HG03196 (cell line): ENCODE results near the gene FGF21.
"Not testable (repeated sequence)": the region's sequence is repeated elsewhere in the genome, so short reads cannot be mapped to it uniquely, and the experiment has no call there.

Source experiments
- ATAC-seq: cut with Tn5 transposase; IDR thresholded peaks from one replicate; pipeline ENCODE4 v1.9.1; 2021; ENCODE audit not compliant: unreplicated experiment

FGF21 gene

DNA sequence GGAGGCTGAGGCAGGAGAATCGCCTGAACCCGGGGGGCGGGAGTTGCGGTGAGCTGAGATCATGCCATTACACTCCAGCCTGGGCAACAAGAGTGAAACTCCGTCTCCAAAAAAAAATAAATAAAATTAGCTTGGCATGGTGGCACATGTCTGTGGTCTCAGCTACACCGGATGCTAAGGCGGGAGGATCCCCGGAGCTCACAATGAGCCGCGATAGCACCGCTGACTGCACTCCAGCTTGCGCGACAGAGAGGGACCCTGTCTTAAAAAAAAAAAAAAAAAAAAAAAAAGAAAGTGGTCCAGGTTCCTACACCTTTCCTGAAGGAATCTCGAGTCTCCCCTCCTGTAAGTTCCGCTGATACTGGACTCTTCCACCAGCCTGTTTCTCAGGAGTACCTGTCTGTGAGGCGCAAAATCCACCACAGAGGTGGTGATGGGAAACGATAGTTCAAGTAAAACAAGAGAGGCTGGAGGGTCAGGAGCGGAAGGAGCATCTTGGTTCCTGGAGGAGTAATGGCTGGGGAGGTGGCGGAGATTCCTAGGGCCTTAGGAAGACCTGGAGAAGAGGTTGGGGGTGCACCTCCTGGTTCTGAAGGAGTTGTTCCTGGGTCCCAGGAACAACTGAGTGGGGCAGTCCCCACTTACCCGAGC, 3.4 kb upstream of the FGF21 start:
- no peak for ATAC-seq

DNA sequence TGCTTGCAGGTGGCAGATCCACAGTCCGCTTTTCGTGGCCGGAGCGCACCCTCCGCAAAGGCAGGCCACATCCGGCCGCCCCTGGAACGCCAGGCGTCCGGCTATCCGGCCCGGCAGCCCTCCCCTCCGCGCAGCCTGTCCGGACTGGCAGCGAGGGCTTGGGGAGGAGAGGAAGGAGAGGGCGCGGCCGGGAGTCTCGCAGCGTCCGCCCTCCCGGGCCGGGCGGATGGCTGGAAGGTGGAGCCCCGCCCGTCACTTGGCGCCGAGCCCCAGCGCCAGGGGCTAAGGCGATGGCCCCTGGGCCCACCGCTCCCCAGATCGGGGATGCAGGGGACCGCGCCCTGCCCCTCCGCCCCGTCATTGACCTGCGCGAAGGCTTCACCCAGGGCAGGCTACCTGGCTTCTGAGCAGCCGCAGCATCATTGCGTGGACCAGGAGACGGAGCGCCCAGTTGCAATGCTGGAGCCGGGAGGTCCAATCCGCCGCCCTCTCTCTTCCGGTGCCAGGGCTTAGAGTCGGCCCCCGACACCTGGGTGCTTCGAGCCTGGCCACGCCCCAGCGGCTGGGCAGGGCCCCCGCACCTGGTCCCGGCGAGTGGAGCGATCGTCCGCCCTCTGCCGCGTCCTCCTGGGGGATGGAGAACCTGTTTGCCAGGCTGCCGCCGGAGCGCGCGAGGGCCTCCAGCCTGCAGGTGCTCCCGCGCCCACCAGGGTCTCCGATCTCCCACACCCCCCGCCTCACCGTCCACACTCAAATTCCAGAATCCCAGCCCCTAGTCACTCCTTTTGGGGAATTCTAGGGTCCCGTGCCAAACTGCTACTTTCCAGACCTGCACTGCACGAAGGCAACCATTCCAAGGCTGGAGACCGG, 2.6 kb upstream of the FGF21 start, which contains the start of gene FUT1:
TSS of gene FUT1 (minus strand) at position 146 of the 870 bp plus-strand sequence. CDS start 1,360 bp downstream, outside the sequence.
- no peak for ATAC-seq

DNA sequence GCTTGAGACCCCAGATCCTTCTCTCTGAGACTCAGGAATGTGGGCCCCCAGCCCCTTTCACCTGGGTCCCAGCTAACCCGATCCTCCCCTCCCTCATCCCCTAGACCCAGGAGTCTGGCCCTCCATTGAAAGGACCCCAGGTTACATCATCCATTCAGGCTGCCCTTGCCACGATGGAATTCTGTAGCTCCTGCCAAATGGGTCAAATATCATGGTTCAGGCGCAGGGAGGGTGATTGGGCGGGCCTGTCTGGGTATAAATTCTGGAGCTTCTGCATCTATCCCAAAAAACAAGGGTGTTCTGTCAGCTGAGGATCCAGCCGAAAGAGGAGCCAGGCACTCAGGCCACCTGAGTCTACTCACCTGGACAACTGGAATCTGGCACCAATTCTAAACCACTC, 463 bp downstream of the FGF21 start:
- ATAC-seq = no peak

DNA sequence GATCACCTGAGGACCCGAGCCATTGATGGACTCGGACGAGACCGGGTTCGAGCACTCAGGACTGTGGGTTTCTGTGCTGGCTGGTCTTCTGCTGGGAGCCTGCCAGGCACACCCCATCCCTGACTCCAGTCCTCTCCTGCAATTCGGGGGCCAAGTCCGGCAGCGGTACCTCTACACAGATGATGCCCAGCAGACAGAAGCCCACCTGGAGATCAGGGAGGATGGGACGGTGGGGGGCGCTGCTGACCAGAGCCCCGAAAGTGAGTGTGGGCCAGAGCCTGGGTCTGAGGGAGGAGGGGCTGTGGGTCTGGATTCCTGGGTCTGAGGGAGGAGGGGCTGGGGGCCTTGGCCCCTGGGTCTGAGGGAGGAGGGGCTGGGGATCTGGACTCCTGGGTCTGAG, 888 bp downstream of the FGF21 start:
- ATAC-seq = no peak

DNA sequence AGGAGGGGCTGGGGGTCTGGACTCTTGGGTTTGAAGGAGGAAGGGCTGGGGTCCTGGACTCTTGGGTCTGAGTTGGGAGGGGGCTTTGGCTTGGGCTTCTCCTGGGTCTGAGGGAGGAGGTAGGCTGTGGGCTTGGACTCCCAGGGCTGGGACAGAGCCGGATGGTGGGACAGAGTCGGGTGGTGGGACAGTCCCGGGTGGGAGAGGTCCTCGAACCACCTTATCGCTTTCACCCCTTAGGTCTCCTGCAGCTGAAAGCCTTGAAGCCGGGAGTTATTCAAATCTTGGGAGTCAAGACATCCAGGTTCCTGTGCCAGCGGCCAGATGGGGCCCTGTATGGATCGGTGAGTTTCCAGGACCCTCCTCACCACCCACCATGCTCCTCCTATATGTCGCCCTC, 1.4 kb downstream of the FGF21 start:
- ATAC-seq = no peak

DNA sequence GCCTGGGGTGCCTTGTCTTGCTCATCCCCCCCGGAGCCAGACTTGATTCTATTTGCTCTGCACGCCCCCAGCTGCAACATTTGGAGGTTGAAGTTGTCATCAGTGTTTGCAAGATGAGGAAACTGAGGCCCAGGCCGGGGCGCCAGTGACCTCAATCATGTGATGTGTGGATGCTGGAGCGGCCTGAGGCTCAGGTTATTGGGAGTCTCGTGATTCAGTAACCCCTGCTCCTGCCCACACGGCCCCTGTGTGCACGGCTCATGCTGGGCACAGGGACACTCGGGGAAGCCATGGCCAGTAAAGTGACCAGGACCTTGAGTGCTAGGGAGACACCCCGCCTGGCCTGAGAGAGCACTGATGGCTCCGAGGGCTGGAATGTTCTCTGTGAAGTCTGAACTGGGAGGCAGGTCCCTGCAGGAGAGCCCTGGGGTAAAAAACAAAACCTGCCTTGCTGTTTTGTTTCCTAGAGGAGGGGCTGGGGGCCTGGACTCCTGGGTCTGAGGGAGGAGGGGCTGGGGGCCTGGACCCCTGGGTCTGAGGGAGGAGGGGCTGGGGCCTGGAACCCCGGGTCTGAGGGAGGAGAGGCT, 1.9 kb downstream of the FGF21 start:
- no peak for ATAC-seq

DNA sequence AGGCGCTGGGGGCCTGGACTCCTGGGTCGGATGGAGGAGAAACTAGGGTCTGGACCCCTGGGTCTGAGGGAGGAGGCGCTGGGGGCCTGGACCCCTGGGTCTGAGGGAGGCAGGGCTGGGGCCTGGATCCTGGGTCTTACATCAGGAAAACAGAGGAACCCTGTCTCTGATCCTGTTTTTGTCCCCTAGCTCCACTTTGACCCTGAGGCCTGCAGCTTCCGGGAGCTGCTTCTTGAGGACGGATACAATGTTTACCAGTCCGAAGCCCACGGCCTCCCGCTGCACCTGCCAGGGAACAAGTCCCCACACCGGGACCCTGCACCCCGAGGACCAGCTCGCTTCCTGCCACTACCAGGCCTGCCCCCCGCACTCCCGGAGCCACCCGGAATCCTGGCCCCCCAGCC, 2.4 kb downstream of the FGF21 start:
- ATAC-seq = no peak

DNA sequence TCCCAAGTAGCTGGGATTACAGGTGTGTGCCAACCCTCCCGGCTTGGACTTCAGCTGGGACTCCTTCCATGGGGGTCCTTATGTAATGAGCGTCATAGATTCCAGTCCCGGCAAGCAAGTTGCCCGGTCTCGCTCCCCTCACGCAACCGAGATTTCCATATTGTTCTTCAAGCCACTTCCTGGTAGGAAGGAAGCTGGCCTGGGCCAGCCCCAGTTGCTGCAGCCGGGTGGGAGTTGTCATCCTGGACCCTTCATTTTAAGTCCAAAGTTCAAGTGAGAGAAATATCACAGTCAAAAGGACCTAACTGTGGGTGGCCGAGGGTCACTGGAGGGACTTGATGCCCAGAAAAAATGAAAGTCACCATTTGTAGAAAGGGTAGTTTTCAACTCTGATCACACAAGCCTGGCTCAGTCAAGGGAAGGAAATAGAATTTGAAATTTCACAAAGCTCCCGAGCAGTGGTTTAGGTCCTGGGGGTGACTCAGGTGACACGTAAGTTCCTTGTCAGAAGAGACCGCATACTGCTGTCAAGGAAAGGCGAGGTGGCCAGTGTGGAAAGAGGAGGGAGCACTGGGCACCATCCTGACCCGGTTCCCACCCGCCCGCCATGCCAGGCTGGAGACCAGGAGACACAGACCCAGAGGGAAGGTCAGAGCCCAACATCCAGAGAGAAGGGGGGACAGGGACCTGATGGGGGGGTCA, 5.3 kb downstream of the FGF21 start:
- no peak for ATAC-seq

DNA sequence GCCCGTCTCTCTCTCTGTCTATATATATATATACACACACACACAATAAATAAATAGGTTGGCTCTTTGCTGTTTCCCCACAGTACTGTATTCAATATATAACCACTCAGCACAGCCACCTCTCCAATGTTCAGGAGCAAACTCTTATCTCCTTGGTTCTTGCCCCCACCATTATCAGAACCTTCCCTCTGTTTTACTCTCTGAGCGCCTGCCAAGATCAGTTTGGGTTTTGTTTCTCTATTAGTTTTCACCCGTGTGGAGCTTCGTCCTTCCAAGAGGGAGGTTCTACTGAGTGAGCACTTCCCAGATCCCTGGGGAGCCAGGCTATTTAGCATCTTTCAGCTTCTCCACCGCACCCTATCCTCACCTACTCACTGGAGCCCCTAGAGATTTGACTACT, 10.5 kb downstream of the FGF21 start:
- ATAC-seq = not testable (repeated sequence)

DNA sequence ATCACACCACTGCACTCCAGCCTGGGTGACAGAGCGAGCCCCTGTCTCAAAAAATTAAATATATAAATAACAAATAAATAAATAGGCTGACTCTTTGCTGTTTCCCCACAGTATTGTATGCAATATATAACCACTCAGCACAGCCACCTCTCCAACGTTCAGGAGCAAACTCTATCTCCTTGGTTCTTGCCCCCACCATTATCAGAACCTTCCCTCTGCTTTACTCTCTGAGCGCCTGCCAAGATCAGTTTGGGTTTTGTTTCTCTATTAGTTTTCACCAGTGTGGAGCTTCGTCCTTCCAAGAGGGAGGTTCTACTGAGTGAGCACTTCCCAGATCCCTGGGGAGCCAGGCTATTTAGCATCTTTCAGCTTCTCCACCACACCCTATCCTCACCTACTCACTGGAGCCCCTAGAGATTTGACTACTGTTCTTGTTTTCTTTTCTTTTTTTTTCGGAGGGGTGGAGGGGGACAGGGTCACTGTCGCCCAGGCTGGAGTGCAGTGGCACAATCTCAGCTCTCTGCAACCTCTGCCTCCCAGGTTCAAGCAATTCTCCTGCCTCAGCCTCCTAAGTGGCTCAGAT, 12.9 kb downstream of the FGF21 start:
- ATAC-seq = not testable (repeated sequence)

DNA sequence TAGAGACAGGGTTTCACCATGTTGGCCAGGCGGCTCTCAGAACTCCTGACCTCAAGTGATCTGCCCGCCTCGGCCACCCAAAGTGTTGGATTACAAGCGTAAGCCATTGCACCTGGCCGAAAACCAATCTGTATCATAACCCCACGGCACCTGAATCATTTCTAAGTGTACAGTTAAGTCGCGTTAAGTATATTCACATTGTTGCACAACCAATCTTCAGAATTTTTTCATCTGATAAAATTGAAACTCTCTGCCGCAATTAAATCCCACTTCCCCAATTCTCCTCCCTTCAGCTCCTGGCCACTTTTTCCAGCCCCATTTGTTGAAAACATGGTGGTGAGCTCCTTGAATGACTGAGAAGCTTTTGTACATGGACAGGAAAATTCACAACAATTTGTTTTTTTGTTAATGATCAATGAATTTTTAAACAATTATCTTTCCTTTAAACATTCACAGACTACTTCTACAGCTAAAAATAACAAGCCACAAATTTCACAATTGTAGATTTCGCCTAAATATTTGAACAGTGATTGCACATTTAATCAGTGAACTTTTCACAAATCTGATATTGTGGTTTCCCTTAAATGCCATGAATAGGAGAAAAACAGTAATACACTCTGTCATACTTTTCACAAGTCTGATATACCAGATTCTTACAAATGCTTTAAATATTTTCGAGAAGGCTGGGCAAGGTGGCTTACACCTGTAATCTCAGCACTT, 13.8 kb downstream of the FGF21 start:
- no peak for ATAC-seq

DNA sequence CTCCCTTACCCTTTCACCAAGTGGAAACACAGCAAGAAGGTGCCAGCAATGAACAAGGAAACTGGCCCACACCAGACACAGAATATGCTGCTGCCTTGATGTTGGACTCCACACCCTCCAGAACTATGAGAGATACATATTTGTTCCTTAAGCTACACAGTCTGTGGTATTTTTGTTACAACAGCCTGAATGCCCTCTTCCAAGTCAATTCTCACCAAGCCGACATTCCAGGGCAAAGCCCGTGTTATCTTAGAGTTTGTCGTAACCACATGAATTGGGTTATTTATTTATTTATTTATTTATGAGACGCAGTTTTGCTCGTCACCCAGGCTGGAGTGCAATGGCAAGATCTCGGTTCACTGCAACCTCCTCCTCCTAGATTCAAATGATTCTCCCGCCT, 14.9 kb downstream of the FGF21 start:
- ATAC-seq = no peak

DNA sequence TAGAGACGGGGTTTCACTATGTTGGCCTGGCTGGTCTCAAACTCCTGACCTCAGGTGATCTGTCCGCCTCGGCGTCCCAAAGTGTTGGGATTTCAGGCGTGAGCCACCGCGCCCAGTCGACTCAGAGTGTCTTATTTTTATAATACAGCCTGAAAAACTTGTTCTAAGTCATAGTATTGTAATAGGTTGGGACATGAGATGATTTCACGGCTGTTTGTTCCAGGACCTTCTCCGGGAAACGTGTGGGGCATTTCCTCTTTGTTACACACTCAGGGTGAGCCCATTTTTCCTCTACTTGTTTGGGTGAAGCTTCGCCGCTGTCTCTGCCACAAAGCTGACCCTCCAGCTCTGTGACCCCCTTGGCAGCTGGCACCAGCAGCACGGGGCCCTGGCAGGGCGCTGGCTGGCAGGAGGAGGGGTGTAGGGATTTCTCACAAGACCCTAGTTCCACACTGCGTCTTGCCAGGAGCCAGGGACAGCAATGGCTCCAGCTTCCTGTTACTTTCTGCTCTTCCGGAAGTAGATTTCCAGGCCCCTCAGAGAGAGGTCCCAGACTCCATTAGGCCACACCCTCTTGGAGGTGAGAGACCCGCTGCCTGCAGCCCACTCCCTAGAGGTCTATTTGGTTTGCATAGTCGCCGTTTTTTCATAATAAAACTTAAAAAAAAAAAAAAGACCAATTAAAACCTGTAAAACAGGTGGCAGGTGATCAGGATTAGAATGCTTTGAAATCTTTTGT, 15.6 kb downstream of the FGF21 start:
- ATAC-seq = no peak

DNA sequence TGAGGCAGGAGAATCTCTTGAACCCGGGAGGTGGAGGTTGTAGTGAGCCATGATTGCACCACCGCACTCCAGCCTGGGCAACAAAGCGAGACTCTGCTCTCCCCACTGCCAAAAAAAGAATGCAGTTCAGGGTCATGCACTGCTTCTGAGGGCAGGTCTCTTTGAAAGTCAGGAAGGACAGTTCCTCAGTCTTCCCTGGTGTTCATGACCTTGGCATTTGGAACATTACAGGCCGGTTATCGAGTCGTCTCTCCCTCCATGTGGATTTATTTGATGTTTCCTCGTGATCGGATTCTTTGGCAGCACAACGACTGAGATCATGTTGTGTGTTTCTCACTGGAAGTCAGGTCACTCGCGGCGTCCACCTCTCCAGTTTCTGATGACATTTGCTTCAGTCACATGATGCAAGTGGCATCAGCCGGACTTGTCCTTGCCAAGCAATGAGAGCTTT, 17.2 kb downstream of the FGF21 start:
- no peak for ATAC-seq

DNA sequence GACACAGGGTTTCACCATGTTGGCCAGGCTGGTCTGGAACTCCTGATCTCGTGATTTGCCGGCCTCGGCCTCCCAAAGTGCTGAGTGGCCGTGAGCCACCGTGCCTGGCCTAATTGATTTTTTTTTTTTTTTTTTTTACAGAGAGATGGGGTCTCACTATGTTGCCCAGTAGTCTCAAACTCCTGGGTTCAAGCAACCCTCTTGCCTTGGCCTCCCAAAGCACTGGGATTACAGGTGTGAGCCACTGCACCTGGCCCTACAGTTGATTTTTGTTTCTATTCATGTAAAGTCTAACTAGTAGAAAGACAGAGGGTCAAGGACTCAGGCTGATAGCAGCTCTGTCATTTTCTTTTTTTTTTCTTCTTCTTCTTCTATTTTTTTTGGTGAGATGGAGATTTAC, 21.8 kb downstream of the FGF21 start:
- no peak for ATAC-seq

DNA sequence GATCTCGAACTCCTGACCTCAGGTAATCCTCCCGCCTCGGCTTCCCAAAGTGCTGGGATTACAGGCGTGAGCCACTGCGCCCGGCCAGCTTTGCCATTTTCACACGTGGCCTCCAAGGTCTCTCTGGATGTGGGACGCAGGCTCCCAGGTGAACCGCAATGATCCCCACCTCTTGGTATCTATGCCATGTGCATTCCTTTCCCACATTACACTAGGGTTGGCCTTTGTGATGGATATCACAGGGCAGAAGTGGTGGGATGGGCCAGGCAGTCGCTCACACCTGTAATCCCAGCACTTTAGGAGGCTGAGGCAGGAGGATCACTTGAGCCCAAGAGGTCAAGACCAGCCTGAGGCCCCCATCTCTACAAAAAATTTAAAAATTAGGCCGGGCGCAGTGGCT, 22.4 kb downstream of the FGF21 start:
- no peak for ATAC-seq

DNA sequence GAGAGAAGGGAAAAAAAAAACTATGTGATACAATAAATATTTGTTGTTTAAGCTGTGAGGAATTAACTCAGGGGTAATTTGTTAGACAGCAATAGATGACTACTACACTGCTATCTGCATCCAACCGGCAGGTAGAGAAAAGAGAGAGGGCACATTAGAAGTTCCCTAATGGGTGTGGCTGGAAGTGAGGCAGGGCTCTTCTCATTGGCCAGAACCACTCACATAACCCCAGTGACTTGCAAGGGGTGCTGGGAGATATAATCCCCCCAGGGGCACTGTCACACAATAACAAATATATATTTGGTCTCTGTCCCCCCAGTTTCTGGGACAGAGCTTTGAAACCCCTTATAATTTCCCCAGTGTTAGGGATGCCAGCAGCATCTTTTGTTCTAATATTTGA, 24.3 kb downstream of the FGF21 start:
- no peak for ATAC-seq

DNA sequence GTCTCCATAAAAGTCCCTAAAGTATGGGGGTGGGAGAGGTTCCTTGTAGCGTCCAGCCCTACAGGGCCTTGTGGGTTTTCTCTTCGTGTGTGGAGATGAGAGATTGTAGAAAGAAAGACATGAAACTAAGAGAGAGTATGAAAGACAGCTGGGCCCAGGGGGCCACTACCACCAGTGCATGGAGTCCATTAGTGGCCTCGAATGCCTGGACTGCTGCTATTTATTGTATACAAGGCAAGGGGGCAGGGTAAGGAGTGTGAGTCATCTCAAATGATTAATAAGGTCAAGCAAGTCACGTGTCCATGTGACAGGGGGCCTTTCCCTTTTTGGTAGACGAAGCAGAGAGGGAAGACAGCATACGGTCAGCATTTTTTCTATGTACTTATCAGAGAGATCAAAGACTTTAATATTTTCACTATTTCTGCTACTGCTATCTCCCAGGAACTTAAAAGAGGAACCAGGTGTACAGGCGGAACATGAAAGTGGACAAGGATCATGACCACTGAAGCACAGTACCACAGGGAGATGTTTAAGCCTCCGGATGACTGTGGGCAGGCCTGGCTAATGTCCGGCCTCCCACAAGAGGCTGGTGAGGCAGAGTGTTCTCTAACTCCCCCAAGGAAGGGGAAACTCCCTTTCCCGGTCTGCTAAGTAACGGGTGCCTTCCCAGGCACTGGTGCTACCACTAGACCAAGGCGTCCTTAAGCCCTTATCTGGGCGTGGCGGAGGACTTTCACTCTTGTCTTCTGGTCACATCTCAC, 25.5 kb downstream of the FGF21 start:
- no peak for ATAC-seq

DNA sequence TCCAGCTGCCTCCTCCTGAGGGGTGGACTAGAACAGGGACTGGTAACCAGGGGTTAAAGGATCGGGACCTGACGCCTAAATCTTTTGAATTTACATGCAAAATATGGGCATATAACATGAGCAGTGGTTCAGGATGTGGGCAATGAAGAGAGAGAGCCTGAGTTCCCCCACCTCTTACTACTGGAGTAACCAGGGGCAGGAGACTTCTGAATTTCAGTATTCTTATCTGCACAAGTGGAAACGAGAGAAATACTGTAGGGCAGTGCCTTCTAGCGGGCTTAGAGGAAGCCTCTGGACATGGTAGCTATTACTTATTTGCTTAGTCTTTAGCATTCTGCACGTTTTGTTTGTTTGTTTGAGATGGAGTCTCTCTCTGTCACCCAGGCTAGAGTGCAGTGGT, 29.2 kb downstream of the FGF21 start:
- no peak for ATAC-seq
